HG02678 (cell line): ENCODE measurements around the gene PHRF1.

Experiments used
- ATAC-seq: cut with Tn5 transposase; IDR thresholded peaks from one replicate; pipeline ENCODE4 v1.9.1; 2021; ENCODE audit warnings: mild to moderate bottlenecking, moderate library complexity; ENCODE audit not compliant: unreplicated experiment

Gene PHRF1

GRCh38 chr11:595400-595799 is 19.1 kb downstream of the PHRF1 start:
- ATAC-seq: no peak

GRCh38 chr11:596374-596773 is 20.1 kb downstream of the PHRF1 start:
- no peak for ATAC-seq

DNA sequence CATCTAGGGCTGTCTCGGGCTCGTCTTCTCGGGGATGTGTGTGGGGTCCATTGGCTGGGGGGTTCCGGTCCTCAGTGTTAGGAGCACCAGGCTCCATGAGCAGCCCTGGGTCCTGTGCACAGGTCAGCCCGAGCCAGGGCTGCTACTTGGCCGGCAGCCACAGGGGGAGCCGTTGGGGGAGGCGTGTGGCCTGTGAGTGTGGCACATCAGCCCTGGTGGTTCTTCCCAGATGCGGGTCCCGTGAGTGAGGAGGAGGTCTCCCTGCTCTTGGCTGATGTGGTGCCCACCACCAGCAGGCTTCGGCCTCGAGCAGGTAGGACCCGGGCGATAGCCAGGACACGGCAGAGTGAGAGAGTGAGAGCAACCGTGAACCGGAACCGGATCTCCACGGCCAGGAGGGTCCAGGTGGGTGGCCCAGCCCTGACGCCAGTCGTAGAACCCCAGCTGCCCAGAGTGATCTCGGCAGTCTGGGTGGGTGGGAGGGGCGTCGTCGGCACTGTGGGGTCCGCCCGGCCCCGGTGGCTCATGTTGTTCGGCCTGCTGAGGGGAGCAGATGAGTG is 21.0 kb downstream of the PHRF1 start:
- ATAC-seq: no peak

- ATAC-seq: no peak
Measured at GRCh38 chr11:598005-598680, 21.9 kb downstream of the PHRF1 start.

GRCh38 chr11:601573-602245 is 25.4 kb downstream of the PHRF1 start:
- ATAC-seq: no peak

- ATAC-seq: no peak
Measured at GRCh38 chr11:603154-603553, 26.9 kb downstream of the PHRF1 start.

- no peak for ATAC-seq
Measured at GRCh38 chr11:605286-606129, 29.2 kb downstream of the PHRF1 start.

DNA sequence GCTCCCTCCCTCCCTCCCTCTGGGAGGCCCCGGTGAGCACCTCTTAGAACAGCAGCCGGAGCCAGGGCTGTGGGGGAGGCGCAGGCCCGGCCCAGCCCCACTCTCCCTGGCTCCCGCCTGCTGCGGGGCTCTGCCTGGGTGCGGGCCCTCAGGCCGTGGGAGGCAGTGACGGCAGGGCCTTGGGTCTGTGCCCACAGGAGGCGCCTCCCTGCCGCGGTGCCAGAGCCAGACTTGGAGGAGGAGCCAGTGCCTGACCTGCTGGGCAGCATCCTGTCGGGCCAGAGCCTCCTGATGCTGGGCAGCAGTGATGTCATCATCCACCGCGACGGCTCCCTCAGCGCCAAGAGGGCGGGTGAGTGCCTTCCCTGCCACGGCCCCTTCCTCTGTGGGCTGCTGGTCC is 30.0 kb downstream of the PHRF1 start:
- no peak for ATAC-seq

- ATAC-seq: no peak
Measured at GRCh38 chr11:607020-607780, 30.9 kb downstream of the PHRF1 start.

GRCh38 chr11:607971-608659 is 31.8 kb downstream of the PHRF1 start:
- no peak for ATAC-seq

DNA sequence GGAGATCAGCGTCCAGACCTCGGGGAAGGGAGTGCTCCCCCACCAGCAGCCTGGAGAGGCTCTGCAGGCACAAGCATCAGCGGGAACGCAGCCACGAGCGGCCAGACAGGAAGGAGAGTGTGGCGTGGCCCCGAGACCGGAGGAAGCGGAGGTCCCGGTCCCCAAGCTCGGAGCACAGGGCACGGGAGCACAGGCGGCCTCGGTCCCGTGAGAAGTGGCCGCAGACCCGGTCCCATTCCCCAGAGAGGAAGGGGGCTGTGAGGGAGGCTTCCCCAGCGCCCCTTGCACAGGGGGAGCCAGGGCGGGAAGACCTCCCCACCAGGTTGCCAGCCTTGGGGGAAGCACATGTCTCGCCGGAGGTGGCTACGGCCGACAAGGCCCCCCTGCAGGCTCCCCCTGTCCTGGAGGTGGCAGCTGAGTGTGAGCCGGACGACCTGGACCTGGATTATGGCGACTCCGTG is 32.6 kb downstream of the PHRF1 start:
- ATAC-seq: no peak

GRCh38 chr11:609341-609811 is 33.1 kb downstream of the PHRF1 start:
- no peak for ATAC-seq

DNA sequence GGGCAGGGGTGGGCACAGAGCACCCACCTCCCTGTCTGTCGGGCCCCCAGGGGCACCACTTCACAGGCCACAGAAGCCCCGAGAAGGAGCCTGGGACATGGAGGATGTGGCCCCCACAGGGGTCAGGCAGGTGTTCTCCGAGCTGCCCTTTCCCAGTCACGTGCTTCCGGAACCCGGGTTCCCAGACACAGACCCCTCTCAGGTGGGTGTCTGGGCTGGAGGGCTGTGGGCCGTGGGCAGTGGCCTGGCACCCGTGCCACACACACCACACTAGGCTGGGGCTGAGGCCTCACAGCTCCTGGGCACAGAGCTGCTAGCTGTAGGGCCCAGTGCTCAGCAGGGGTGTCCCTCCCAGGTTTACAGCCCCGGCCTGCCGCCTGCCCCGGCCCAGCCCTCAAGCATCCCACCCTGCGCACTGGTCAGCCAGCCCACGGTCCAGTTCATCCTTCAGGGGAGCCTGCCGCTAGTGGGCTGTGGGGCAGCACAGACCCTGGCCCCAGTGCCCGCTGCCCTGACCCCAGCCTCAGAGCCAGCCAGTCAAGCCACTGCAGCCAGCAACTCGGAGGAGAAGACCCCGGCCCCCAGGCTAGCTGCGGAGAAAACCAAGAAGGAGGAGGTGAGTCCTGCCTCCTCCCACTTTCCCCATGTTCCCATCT is 34.0 kb downstream of the PHRF1 start:
- ATAC-seq: no peak

GRCh38 chr11:611001-611996 is 35.0 kb downstream of the PHRF1 start:
- ATAC-seq: no peak

- ATAC-seq: no peak
Measured at GRCh38 chr11:612201-612960, 36.1 kb downstream of the PHRF1 start.

- ATAC-seq: no peak
Measured at GRCh38 chr11:612961-613300, 36.7 kb downstream of the PHRF1 start.

DNA sequence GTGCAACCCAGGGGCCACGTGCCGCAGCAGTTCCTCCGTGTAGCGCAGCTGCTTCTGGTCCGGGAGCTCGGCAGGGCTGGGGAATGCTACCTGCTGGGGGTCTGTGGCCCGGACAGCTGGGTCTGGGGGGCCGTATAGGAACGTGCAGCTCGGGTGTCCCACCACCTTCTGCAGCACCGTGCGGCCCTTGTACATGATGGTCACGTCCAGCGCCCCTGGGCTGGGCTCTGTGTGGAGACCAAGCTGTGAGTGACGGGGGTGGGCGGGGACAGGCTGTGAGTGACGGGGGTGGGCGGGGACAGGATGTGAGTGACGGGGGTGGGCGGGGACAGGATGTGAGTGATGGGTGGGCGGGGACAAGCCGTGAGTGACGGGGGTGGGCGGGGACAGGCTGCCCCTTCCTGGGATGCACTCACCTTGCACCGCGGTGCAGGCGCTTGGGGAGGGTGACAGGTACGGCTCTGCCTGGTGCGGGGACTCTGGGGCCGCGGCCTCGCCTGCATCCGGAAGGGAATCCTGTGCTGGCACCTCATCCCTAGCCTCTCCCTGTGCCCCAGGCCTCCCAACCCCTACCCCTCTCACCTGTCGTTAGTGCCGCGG is 37.2 kb downstream of the PHRF1 start:
- no peak for ATAC-seq
